CD4-positive, alpha-beta T cell treated with Interleukin-4 for 4 hours (primary cell): ENCODE data around the gene ZP3.
"Not testable (repeated sequence)": the region's sequence is repeated elsewhere in the genome, so short reads cannot be mapped to it uniquely, and the experiment has no call there.

Experiments
- DNase-seq: peaks from one replicate; pipeline ENCODE4 v3.0.0-alpha.2; 2020

Gene ZP3

GRCh38 chr7:76443846-76444245, 19.1 kb downstream of the ZP3 start:
- not testable (repeated sequence) for DNase-seq

DNA sequence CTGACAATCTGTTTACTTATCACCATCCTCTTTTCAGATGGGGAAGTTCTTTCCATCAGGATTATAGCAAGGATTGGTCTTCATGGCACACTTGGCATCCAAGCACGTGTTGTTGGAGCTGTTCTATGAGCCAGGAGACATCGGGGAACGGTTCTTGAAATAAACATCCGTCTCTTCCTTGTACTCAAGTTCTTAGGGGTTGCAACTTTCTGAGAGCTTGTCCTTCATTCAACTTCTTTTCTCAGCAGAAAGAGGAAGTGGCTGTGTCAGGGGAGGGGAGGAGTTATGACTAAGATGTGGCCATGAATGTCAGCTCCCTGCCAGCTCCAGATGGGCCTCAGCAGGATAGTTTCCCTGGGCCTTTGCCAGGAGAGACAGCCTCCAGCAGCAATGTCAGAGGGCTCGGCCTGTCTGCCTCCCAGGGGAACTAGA, 20.8 kb downstream of the ZP3 start:
- DNase-seq: not testable (repeated sequence)

DNA sequence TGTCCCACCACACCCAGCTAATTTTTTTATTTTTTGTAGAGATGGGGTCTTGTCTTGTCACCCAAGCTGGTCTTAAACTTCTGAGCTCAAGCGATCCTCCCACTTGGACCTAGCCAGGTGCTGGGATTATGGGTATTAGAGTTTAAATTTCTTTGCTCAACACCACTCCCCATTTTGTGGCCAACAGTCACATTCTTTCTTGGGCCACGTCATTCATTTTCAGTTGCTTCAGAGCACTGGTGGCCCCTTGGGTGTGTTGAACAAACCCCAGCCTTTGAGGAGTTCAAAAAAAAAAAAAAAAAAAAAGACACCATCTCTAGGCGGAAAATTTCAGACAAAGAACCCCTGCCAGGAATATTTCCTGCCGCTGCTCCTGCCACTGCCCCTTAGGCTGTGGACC, 32.3 kb downstream of the ZP3 start:
- not testable (repeated sequence) for DNase-seq

- DNase-seq: not testable (repeated sequence)
Measured at GRCh38 chr7:76458504-76458903, 33.8 kb downstream of the ZP3 start.

DNA sequence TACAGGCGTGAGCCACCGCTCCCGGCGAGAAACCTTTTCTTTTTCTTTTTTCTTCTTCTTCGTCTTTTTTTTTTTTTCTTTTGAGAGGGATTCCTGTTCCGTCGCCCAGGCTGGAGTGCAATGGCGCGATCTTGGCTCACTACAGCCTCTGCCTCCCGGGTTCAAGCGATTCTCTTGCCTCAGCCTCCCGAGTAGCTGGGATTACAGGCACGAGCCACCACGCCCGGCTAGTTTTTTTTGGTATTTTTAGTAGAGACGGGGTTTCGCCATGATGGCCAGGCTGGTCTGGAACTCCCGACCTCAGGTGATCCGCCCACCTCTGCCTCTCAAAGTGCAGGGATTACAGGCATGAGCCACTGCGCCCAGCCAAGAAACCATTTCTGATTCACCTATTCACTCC, 36.0 kb downstream of the ZP3 start:
- DNase-seq: not testable (repeated sequence)

- peak; percentile 19 for DNase-seq
Measured at GRCh38 chr7:76461464-76462101, 36.8 kb downstream of the ZP3 start, which contains the start of gene DTX2. TSS of gene DTX2 (plus strand) at chr7:76461709. CDS start at chr7:76480510, 18,801 bp downstream.

DNA sequence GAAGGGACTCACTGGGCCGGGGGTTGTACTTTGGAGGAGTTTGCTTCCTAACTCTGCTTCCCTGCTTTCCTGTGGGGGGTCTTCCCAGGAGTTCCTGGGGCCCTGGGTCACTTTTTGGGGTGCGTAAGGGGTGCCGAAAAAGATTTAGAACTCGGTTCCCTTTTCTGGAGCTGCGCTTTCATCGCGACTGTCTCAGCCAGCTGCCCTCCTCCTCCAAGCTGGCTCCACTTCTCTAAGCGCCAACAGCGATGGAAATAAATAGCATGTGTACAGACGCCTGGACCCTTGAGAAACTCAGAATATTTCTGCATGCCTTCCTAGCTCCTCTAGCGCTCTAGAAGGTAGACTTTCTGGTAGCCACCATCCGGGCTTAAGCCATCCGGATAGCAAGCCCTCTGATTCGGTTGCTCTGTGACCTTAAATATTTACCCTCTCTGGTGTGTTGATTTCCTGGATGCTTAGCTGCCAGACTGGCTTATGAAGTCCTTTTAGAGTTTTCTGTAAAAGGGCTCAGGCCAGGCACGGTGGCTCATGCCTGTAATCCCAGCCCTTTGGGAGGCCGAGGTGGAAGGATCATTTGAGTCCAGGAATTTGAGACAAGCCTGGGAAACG, 37.6 kb downstream of the ZP3 start:
- not testable (repeated sequence) for DNase-seq

- DNase-seq: not testable (repeated sequence)
Measured at GRCh38 chr7:76464959-76465358, 40.2 kb downstream of the ZP3 start.

- DNase-seq: not testable (repeated sequence)
Measured at GRCh38 chr7:76465950-76466349, 41.2 kb downstream of the ZP3 start.

DNA sequence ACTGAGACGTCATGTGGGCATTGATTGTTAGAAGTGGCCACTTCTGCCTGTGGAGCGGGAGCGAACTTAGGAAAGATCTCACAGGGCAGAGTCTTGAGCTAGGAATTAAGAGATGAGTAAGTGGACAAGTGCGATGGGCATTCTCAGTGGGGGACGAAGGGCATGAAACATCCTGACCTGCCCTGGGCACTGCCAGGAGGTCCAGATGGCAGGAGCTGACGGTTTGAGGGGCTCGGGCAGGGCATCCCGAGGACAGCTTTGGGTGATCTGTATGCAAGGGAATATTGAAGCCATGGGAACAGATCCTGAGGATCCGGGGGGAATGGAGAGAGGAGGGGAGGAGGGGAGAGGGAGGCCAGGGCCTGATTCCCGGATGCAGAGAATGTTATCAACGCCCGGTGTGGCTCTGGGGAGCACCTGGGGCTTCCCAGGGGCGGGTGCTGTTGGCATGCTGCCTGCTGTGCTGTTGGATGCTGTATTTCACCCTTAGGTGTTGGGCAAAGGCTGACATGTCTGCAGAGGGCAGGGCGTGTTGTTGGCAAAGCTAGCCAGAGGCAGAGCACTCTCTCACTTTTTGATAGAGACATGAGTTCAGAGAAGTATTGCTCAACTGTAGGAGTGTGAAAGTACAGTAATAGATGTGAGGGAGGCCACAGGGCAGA, 43.1 kb downstream of the ZP3 start:
- DNase-seq: not testable (repeated sequence)

- DNase-seq: not testable (repeated sequence)
Measured at GRCh38 chr7:76471556-76472221, 46.9 kb downstream of the ZP3 start.

GRCh38 chr7:76473097-76473496, 48.3 kb downstream of the ZP3 start:
- DNase-seq: not testable (repeated sequence)

- not testable (repeated sequence) for DNase-seq
Measured at GRCh38 chr7:76476280-76476679, 51.5 kb downstream of the ZP3 start.

- not testable (repeated sequence) for DNase-seq
Measured at GRCh38 chr7:76476742-76477474, 52.2 kb downstream of the ZP3 start.

GRCh38 chr7:76479628-76480027, 54.9 kb downstream of the ZP3 start:
- not testable (repeated sequence) for DNase-seq

- DNase-seq: not testable (repeated sequence)
Measured at GRCh38 chr7:76480403-76481253, 55.9 kb downstream of the ZP3 start.

DNA sequence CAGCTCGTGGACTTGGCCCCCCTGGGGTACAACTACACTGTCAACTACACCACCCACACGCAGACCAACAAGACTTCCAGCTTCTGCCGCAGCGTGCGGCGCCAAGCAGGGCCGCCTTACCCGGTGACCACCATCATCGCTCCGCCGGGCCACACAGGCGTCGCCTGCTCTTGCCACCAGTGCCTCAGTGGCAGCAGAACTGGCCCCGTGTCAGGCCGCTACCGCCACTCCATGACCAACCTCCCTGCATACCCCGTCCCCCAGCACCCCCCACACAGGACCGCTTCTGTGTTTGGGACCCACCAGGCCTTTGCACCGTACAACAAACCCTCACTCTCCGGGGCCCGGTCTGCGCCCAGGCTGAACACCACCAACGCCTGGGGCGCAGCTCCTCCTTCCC, 57.9 kb downstream of the ZP3 start:
- DNase-seq: not testable (repeated sequence)

DNA sequence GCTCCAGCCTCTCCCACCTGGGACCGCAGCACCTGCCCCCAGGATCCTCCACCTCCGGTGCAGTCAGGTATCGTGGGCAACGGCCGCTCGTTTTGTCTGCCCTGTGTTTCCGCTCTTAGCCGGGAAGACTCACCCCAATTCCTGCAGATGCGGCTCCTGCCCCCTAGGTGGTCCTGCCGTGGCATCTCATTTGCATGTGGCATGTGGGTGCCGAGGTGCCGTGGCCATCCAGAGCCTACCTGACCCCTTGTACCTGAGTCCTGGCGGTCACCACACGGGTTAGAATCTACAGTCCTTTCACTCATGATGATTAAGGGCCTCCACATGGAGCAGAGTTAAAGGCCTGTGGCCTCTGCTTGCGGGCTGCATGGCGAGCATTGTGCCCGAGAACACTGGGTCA, 58.3 kb downstream of the ZP3 start:
- not testable (repeated sequence) for DNase-seq

GRCh38 chr7:76484456-76484855, 59.7 kb downstream of the ZP3 start:
- not testable (repeated sequence) for DNase-seq

- DNase-seq: not testable (repeated sequence)
Measured at GRCh38 chr7:76485822-76486610, 61.3 kb downstream of the ZP3 start.

- peak; percentile 22 for DNase-seq
Measured at GRCh38 chr7:76486618-76487017, 61.9 kb downstream of the ZP3 start.
